Ishikawa (cell line): ENCODE data around the gene CLIP4.

Source experiments
- CEBPB ChIP-seq: IDR thresholded peaks from 2 replicates; pipeline ENCODE4 v1.6.1; 2012
- CREB1 ChIP-seq: IDR thresholded peaks from 2 replicates; pipeline ENCODE4 v1.6.1; 2012; ENCODE audit warnings: low read depth
- EGR1 ChIP-seq: IDR thresholded peaks from 2 replicates; pipeline ENCODE4 v1.6.1; 2012
- EP300 ChIP-seq: IDR thresholded peaks from 2 replicates; pipeline ENCODE4 v1.6.1; 2012; ENCODE audit warnings: borderline replicate concordance
- MAX ChIP-seq: IDR thresholded peaks from 2 replicates; pipeline ENCODE4 v1.6.1; 2012
- NFIC ChIP-seq: IDR thresholded peaks from 2 replicates; pipeline ENCODE4 v1.6.1; 2012
- RAD21 ChIP-seq: IDR thresholded peaks from 2 replicates; pipeline ENCODE4 v1.6.1; 2012; ENCODE audit warnings: low read depth
- REST ChIP-seq: IDR thresholded peaks from 2 replicates; pipeline ENCODE4 v1.6.1; 2012; ENCODE audit warnings: low read depth, mild to moderate bottlenecking
- TAF1 ChIP-seq: IDR thresholded peaks from 2 replicates; pipeline ENCODE4 v1.6.1; 2012; ENCODE audit warnings: low read depth, mild to moderate bottlenecking
- TCF12 ChIP-seq: IDR thresholded peaks from 2 replicates; pipeline ENCODE4 v1.6.1; 2012; ENCODE audit warnings: low read depth
- TEAD4 ChIP-seq: IDR thresholded peaks from 2 replicates; pipeline ENCODE4 v1.6.1; 2012
- USF1 ChIP-seq: IDR thresholded peaks from 2 replicates; pipeline ENCODE4 v1.6.1; 2012
- YY1 ChIP-seq: IDR thresholded peaks from 2 replicates; pipeline ENCODE4 v1.6.1; 2012; ENCODE audit warnings: low read depth
- ZBTB7A ChIP-seq: IDR thresholded peaks from 2 replicates; pipeline ENCODE4 v1.6.1; 2012; ENCODE audit warnings: low read depth

- TF ChIP-seq NFIC (no peak), YY1 (no peak), TAF1 (no peak), USF1 (no peak), REST (no peak), TEAD4 (no peak), MAX (no peak), EGR1 (no peak), TCF12 (no peak), CEBPB (no peak), EP300 (no peak), ZBTB7A (no peak), RAD21 (no peak), CREB1 (no peak)
Observed at GRCh38 chr2:29232041-29232440, 116.8 kb downstream of the CLIP4 start.
